RPMI8226 (cell line): Measurements from ENCODE around the gene TBC1D10B.

Source experiments
- DNase-seq: peaks from one replicate; pipeline ENCODE4 v3.0.0-alpha.2; 2015

Gene TBC1D10B

GRCh38 chr16:30372725-30373124 lies 2.4 kb upstream of the TBC1D10B start:
- no peak for DNase-seq

- DNase-seq: no peak
Observed at GRCh38 chr16:30372038-30372712, 1.9 kb upstream of the TBC1D10B start.

- no peak for DNase-seq
Observed at GRCh38 chr16:30371248-30371816, 1.0 kb upstream of the TBC1D10B start.

- no peak for DNase-seq
Observed at GRCh38 chr16:30369938-30370455, 297 bp downstream of the TBC1D10B start.

- peak; percentile 41 for DNase-seq
Observed at GRCh38 chr16:30369091-30369937, 980 bp downstream of the TBC1D10B start.

GRCh38 chr16:30368792-30369090 lies 1.6 kb downstream of the TBC1D10B start:
- DNase-seq: no peak

GRCh38 chr16:30368122-30368791 lies 2.0 kb downstream of the TBC1D10B start:
- DNase-seq: no peak

GRCh38 chr16:30367349-30368009 lies 2.8 kb downstream of the TBC1D10B start:
- DNase-seq: no peak

GRCh38 chr16:30366511-30366910 lies 3.8 kb downstream of the TBC1D10B start:
- DNase-seq: no peak

GRCh38 chr16:30365200-30365599 lies 5.1 kb downstream of the TBC1D10B start:
- no peak for DNase-seq

GRCh38 chr16:30361180-30361579 lies 9.1 kb downstream of the TBC1D10B start:
- no peak for DNase-seq

- no peak for DNase-seq
Observed at GRCh38 chr16:30359871-30360170, 10.5 kb downstream of the TBC1D10B start.

- no peak for DNase-seq
Observed at GRCh38 chr16:30358990-30359870, 11.1 kb downstream of the TBC1D10B start.

GRCh38 chr16:30358577-30358936 lies 11.7 kb downstream of the TBC1D10B start:
- no peak for DNase-seq

GRCh38 chr16:30357715-30358576 lies 12.3 kb downstream of the TBC1D10B start:
- no peak for DNase-seq

GRCh38 chr16:30357085-30357714 lies 13.1 kb downstream of the TBC1D10B start:
- DNase-seq: no peak

- peak; percentile 72 for DNase-seq
Observed at GRCh38 chr16:30356401-30357084, 13.8 kb downstream of the TBC1D10B start.

- no peak for DNase-seq
Observed at GRCh38 chr16:30355954-30356308, 14.4 kb downstream of the TBC1D10B start.

- DNase-seq: peak; percentile 100
Observed at GRCh38 chr16:30355144-30355953, 14.9 kb downstream of the TBC1D10B start, which contains the start of gene CD2BP2. CD2BP2 (minus strand) TSS chr16:30355308; CDS start chr16:30354681, 627 bp downstream.
